CD4-positive, CD25-positive, alpha-beta regulatory T cell (primary cell): Measurements from ENCODE around the gene HTRA3. TPM values are rescaled to one million over a fixed set of nuclear protein-coding genes. Genes with fewer than 3 reads are reported as not detected.

ENCODE experiments used
- ATAC-seq, 2 donors: fragments of 150-1000 bp; cut with Tn5 transposase; one replicate each; pipeline ENCODE4 v1.10.0; 2021; ENCODE audit warnings: low read depth in 2 of 2, moderate number of reproducible peaks in 2 of 2, moderate library complexity in 1 of 2
- DNase-seq, 3 donors: peaks; one replicate each; pipeline versions ENCODE4 v3.0.0 to v3.0.0-alpha.2; 2012 to 2022; ENCODE audit warnings: mixed read lengths in 1 of 3
- H3K27ac ChIP-seq: one replicate; pipeline ENCODE4 v1.7.0; 2013; ENCODE audit warnings: mild to moderate bottlenecking, low read length; ENCODE audit not compliant: insufficient read depth, poor library complexity, severe bottlenecking
- H3K27me3 ChIP-seq: one replicate; pipeline ENCODE4 v1.7.0; 2013; ENCODE audit warnings: low read length; ENCODE audit not compliant: control insufficient read depth, insufficient read depth
- H3K36me3 ChIP-seq: one replicate; pipeline ENCODE4 v1.7.0; 2013; ENCODE audit warnings: mild to moderate bottlenecking, low read length, moderate library complexity; ENCODE audit not compliant: control insufficient read depth, insufficient read depth
- H3K4me1 ChIP-seq: 2 replicates; pipeline ENCODE4 v1.7.0; 2013; ENCODE audit warnings: mild to moderate bottlenecking, low read length; ENCODE audit not compliant: insufficient read depth, control insufficient read depth, poor library complexity, severe bottlenecking
- H3K4me3 ChIP-seq: one replicate; pipeline ENCODE4 v1.7.0; 2013; ENCODE audit warnings: low read depth, mild to moderate bottlenecking, low read length, moderate library complexity
- H3K9me3 ChIP-seq, 2 experiments: 1 replicate in 1 of 2; 2 replicates in 1 of 2; pipeline ENCODE4 v1.7.0; 2013; ENCODE audit warnings: low read length in 2 of 2, mild to moderate bottlenecking in 1 of 2, moderate library complexity in 1 of 2; ENCODE audit not compliant: control insufficient read depth in 2 of 2
- H3K27ac Mint-ChIP-seq, 3 donors: one replicate each; pipeline ENCODE4 v1.8.0; 2020 to 2022; ENCODE audit warnings: mild to moderate bottlenecking in 3 of 3, mixed read lengths in 3 of 3, moderate library complexity in 2 of 3
- H3K27me3 Mint-ChIP-seq: one replicate; pipeline ENCODE4 v1.8.0; 2022; ENCODE audit warnings: mild to moderate bottlenecking, mixed read lengths
- H3K36me3 Mint-ChIP-seq: one replicate; pipeline ENCODE4 v1.8.0; 2020; ENCODE audit warnings: mixed read lengths
- H3K4me1 Mint-ChIP-seq, 4 donors: one replicate each; pipeline ENCODE4 v1.8.0; 2020 to 2022; ENCODE audit warnings: mixed read lengths in 4 of 4, mild to moderate bottlenecking in 1 of 4
- H3K4me3 Mint-ChIP-seq, 4 donors: one replicate each; pipeline ENCODE4 v1.8.0; 2020 to 2022; ENCODE audit warnings: mild to moderate bottlenecking in 4 of 4, mixed read lengths in 4 of 4, moderate library complexity in 3 of 4
- H3K9me3 Mint-ChIP-seq, 7 donors: one replicate each; pipeline ENCODE4 v1.8.0; 2020 to 2022; ENCODE audit warnings: mixed read lengths in 7 of 7, mild to moderate bottlenecking in 3 of 7, moderate library complexity in 2 of 7
- polyA plus RNA-seq, 4 donors: library from polyadenylated mRNA; unstranded; fragments of 300-500 nt; fragmentation: Illumina TruSeq; gene quantifications; one replicate each; pipeline ENCODE4 v1.2.3, GENCODE V29; 2021
- total RNA-seq: library from RNA; stranded (reverse); gene quantifications from one replicate; pipeline ENCODE4 v1.2.3, GENCODE V29; 2022

The HTRA3 gene
- total and polyA plus RNA-seq, 5 donors from 2014 or later = not detected

DNA sequence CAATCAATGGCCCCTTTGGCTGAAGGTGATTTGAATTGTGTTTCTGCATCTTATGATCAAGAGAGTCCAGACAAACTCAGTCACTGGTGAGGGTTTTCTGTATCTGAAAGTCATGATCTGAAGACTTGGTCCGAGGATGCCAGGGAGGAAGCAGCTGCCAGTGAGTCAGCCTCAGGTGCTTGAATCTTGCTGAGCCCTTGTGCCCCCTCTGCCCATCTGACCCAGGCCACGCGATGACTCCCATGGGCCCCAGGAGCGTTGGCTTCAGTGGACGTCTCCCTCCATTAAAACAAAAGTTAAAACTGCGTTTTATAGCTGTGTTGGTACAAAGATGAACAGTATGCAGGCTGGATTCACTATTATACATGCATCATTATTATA lies 62.0 kb downstream of the HTRA3 start:
- ATAC-seq (no peak), DNase-seq (no peak)
- Mint-ChIP-seq H3K36me3 (no peaks in the 10 kb centered on the region), H3K27ac (no peak overlapping the region), H3K27me3 (no peaks in the 10 kb centered on the region), H3K4me3 (no peak overlapping the region), H3K4me1 (no peaks in the 10 kb centered on the region), H3K9me3 (peaks cover 0 to 21% (median 6%) of the 10 kb centered on the region in 7 donors)
- no peaks in the 10 kb centered on the region for H3K36me3 ChIP-seq
- H3K9me3 ChIP-seq = peaks cover 5 to 8% of the 10 kb centered on the region in 2 experiments
- H3K4me1 ChIP-seq = no peaks in the 10 kb centered on the region
- no peak overlapping the region for H3K4me3 ChIP-seq
- no peak overlapping the region for H3K27ac ChIP-seq
- H3K27me3 ChIP-seq = no peaks in the 10 kb centered on the region

DNA sequence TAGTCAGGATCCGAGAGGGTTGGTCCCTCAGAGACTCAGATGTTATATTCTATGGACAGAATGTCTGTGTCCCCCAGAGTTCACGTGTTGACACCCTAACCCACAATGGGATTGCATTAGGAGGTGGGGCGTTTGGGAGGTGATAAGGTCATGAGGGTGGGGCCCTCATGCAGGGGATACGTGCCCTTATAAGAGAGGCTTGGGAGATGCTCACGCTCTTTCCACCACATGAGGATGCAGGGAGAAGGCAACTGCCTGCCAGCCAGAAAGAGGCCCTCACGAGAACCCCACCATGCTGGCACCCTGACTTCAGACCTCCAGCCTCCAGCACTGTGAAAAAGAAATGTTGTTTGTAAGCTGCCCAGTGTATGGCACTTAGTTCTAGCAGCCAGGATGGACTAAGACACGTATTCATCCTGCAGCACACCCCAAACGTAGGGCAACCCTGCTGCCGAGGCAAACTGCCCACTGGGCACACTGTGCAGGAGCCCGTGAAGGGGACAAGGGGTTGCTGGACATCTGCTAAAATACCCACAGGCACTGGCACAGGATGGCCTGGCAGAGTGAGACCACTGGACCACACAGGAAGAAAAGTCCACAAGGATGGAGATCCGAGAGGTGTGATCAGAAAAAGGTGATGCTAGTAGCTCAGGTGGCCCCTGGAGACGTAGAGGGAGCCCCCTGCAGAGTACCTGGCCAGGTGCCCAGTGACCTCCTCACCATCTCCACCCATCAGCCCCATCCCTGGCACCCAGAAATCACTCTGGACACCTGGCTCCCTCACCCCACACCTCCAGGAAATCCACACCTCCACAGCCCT lies 62.7 kb downstream of the HTRA3 start:
- Histone ChIP-seq H3K4me3 (no peak overlapping the region), H3K27ac (no peak overlapping the region), H3K4me1 (no peaks in the 10 kb centered on the region), H3K27me3 (no peaks in the 10 kb centered on the region), H3K36me3 (no peaks in the 10 kb centered on the region), H3K9me3 (peaks cover 5 to 8% of the 10 kb centered on the region in 2 experiments)
- DNase-seq (no peak), ATAC-seq (no peak)
- H3K4me1 Mint-ChIP-seq = no peaks in the 10 kb centered on the region
- no peak overlapping the region for H3K4me3 Mint-ChIP-seq
- H3K27ac Mint-ChIP-seq = peak overlapping the region in 1 of 3 donors; percentile 28
- H3K36me3 Mint-ChIP-seq = no peaks in the 10 kb centered on the region
- H3K9me3 Mint-ChIP-seq = peaks cover 0 to 24% (median 10%) of the 10 kb centered on the region in 7 donors
- no peaks in the 10 kb centered on the region for H3K27me3 Mint-ChIP-seq

DNA sequence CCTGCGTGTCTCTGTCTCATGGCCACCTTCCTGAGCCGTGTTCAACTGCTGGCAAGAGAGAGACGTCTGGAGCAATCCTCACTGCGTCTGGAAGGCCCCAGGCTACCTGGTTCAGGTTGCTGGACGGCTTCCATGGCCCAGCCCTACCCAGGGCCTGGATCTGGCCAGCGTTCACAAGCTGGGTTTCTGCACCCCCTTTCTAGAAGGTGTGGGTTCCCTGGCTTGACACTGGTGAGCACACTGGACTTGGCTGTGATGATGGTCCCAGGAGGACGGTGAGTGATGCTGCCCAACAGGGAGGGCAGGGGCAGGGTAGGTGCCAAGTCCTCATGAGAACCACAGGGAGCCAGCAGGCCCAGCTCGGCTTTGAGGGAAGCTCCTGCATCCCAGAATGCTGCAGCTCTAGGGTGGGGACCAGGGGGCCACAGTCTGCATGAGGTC lies 63.4 kb downstream of the HTRA3 start:
- H3K9me3 ChIP-seq = peaks cover 5 to 8% of the 10 kb centered on the region in 2 experiments
- no peaks in the 10 kb centered on the region for H3K4me1 ChIP-seq
- Mint-ChIP-seq H3K27ac (no peak overlapping the region), H3K4me1 (no peaks in the 10 kb centered on the region), H3K9me3 (peaks cover 0 to 24% (median 10%) of the 10 kb centered on the region in 7 donors), H3K4me3 (no peak overlapping the region), H3K27me3 (no peaks in the 10 kb centered on the region), H3K36me3 (no peaks in the 10 kb centered on the region)
- ATAC-seq (no peak), DNase-seq (no peak)
- H3K4me3 ChIP-seq = no peak overlapping the region
- H3K36me3 ChIP-seq = no peaks in the 10 kb centered on the region
- H3K27ac ChIP-seq = no peak overlapping the region
- no peaks in the 10 kb centered on the region for H3K27me3 ChIP-seq

DNA sequence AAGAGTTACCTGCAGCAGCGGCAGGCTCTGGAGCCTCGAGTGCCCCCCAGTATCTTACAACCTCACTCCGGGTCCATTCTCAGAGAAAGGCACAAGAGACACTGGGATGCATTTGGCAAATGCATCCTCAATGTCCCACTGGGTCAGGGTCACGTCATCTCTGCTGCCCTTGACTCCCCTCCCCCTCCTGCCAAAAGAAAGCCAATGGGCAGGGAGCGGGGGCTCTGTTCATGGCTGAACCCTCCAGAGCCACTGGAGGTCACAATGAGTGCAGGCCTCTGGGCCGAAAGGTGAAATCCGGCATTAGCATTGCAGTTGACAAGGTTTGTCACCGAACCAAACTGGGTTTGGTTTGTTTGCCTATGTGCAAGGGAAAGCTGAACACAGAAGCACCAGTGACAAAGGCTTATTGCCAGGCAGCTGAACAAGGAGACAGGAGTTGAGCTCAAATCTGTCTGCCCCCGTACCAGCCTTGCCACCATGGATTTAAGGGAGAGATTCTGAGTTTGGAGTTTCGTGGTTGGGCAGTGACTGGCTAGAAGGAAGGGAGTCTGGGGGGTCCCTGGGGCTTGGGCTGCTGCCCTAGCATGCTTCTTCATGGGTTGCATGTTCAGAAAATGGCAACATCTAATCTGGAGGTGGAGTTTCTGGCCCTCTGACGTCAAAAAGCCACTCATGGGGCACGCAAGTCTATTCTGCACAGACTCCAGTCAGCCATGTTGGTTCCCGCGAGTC lies 64.3 kb downstream of the HTRA3 start:
- Mint-ChIP-seq H3K36me3 (no peaks in the 10 kb centered on the region), H3K27me3 (no peaks in the 10 kb centered on the region), H3K9me3 (peaks cover 0 to 24% (median 12%) of the 10 kb centered on the region in 7 donors), H3K4me3 (no peak overlapping the region), H3K27ac (no peak overlapping the region), H3K4me1 (no peaks in the 10 kb centered on the region)
- H3K4me1 ChIP-seq = no peaks in the 10 kb centered on the region
- H3K27ac ChIP-seq = no peak overlapping the region
- no peak overlapping the region for H3K4me3 ChIP-seq
- H3K9me3 ChIP-seq = peaks cover 5 to 8% of the 10 kb centered on the region in 2 experiments
- DNase-seq (no peak), ATAC-seq (no peak)
- H3K27me3 ChIP-seq = no peaks in the 10 kb centered on the region
- H3K36me3 ChIP-seq = no peaks in the 10 kb centered on the region

DNA sequence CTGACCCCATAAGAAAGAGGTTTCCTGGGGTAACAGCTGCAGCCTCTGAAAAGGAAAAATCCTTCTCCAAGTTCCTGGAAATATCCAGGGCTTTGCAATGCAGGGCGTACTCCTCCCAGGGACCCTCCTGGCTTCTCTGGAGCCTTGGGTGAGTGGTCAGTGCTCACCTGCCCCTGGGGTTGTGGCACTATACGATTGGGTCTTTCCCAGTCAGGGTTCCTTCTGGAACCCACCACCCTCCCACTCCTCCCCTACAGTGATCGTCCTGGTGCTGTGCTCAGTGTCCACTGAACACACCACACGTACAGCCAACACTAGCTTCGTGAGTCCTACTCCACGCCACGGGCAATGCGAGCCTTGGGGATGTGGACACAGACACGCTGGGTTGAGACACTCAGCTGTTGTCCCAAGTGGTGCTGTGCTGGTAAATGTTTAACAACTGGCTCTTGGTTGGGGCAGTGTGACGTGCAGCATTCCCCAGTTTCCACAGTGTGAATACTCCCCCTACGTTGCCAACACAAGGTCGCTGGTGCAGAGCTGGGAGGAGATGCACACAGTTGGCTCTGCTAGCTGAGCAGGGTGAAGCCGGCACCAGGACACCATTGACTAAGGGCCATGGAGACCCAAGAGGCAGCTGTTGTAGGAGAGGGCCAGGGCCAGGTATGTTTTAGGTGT lies 65.4 kb downstream of the HTRA3 start:
- Mint-ChIP-seq H3K27me3 (no peaks in the 10 kb centered on the region), H3K4me1 (no peaks in the 10 kb centered on the region), H3K27ac (no peak overlapping the region), H3K4me3 (no peak overlapping the region), H3K36me3 (no peaks in the 10 kb centered on the region), H3K9me3 (peaks cover 0 to 24% (median 12%) of the 10 kb centered on the region in 7 donors)
- Histone ChIP-seq H3K36me3 (no peaks in the 10 kb centered on the region), H3K27ac (no peak overlapping the region), H3K27me3 (no peaks in the 10 kb centered on the region), H3K4me1 (no peaks in the 10 kb centered on the region), H3K4me3 (no peak overlapping the region), H3K9me3 (peaks cover 5 to 8% of the 10 kb centered on the region in 2 experiments)
- DNase-seq (no peak), ATAC-seq (no peak)

DNA sequence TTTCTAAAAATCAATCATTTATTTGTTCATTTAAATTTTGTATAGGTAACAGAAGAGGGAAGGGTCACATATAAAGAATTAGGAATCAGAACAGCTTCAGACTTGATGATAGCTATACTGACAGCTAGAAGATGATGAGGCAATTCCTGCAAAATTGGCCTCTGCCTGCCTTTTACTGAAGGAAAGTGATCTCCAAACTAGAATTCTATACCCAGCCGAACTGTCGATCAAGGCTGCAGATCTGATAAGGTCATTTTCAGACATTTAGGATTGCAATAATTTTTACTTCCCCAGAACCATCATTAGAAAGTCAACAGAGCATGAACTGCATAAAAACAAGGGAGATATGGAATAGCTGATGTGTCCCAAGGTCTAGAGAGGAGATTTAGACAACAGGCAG lies 66.3 kb downstream of the HTRA3 start:
- Histone ChIP-seq H3K9me3 (peaks cover 5 to 8% of the 10 kb centered on the region in 2 experiments), H3K27ac (no peak overlapping the region), H3K4me3 (no peak overlapping the region), H3K4me1 (no peaks in the 10 kb centered on the region), H3K27me3 (no peaks in the 10 kb centered on the region), H3K36me3 (no peaks in the 10 kb centered on the region)
- H3K27me3 Mint-ChIP-seq = peaks cover 9% of the 10 kb centered on the region
- DNase-seq (no peak), ATAC-seq (no peak)
- H3K9me3 Mint-ChIP-seq = peaks cover 0 to 24% (median 12%) of the 10 kb centered on the region in 7 donors
- no peak overlapping the region for H3K4me3 Mint-ChIP-seq
- no peak overlapping the region for H3K27ac Mint-ChIP-seq
- H3K36me3 Mint-ChIP-seq = no peaks in the 10 kb centered on the region
- H3K4me1 Mint-ChIP-seq = no peaks in the 10 kb centered on the region

DNA sequence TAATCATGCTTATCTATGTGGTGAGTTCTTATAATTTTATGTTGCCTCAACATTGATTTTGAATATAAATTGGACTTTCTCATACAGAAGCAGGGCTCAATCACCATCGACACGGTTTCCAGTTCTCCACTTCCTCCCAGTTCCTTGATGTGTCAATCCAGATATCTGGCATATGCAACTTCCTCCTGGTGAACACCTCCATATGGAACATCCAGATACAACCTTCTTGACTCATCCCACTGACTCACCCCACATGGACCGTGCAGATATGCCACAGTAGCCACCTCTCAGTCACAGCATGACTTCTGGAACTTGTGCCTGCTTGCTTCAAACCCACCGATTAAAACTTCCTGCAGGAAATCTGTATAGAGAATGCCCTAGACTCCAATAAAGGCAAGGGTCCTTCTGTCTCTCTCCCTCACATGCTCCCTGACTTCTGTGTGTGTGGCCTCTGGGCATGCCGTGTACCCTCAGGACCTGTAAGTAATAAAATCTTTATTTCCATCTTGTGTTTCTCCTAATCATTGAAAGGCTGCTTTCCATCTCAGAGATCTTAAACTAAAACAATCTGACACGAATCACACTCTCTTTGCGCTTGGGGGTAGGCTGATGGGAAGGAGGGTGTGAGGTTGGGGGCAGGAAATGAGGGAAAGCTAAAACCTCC lies 67.0 kb downstream of the HTRA3 start:
- H3K4me3 ChIP-seq = no peak overlapping the region

More for the DNA sequence above, 67.0 kb downstream of the HTRA3 start:
- H3K27ac Mint-ChIP-seq = no peak overlapping the region
- Histone ChIP-seq H3K27me3 (no peaks in the 10 kb centered on the region), H3K36me3 (no peaks in the 10 kb centered on the region), H3K27ac (no peak overlapping the region), H3K9me3 (peaks cover 5 to 8% of the 10 kb centered on the region in 2 experiments), H3K4me1 (no peaks in the 10 kb centered on the region)
- H3K9me3 Mint-ChIP-seq = peaks cover 0 to 23% (median 12%) of the 10 kb centered on the region in 7 donors
- H3K36me3 Mint-ChIP-seq = no peaks in the 10 kb centered on the region
- ATAC-seq (no peak), DNase-seq (no peak)
- H3K4me1 Mint-ChIP-seq = no peaks in the 10 kb centered on the region
- no peak overlapping the region for H3K4me3 Mint-ChIP-seq
- H3K27me3 Mint-ChIP-seq = peaks cover 9% of the 10 kb centered on the region
